ENCODE measurements around the gene LCE1C.

DNA sequence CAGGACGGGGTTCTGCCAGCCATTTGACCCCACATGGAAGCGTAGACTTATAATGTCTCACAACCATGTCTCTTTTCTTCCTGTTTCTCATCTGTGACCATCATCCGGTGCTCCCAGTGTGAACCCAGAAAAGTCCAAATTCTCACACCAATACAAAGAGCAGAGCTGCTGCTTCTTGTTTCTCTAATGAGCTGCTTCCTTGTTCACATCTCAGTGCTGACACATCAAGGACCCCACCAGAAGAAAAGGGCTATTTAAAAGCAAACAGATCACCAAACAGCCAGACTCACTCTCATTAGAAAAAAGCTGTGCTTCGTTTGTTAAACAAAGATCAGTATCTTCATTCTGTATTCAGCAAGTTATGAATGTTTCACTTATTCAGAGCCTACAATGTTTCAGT lies 10.8 kb downstream of the LCE1C start:
- TF ChIP-seq, protein P1, sequence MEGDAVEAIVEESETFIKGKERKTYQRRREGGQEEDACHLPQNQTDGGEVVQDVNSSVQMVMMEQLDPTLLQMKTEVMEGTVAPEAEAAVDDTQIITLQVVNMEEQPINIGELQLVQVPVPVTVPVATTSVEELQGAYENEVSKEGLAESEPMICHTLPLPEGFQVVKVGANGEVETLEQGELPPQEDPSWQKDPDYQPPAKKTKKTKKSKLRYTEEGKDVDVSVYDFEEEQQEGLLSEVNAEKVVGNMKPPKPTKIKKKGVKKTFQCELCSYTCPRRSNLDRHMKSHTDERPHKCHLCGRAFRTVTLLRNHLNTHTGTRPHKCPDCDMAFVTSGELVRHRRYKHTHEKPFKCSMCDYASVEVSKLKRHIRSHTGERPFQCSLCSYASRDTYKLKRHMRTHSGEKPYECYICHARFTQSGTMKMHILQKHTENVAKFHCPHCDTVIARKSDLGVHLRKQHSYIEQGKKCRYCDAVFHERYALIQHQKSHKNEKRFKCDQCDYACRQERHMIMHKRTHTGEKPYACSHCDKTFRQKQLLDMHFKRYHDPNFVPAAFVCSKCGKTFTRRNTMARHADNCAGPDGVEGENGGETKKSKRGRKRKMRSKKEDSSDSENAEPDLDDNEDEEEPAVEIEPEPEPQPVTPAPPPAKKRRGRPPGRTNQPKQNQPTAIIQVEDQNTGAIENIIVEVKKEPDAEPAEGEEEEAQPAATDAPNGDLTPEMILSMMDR (conservative IDR thresholded peaks at IDR 0.05), result no peak
- TF ChIP-seq ZFX (IDR thresholded peaks at IDR 0.05), result no peak

Measured in C4-2B (cell line).